HG02763 (cell line): ENCODE data around the gene NEURL1.

Experiments
- ATAC-seq: cut with Tn5 transposase; IDR thresholded peaks from one replicate; pipeline ENCODE4 v1.9.1; 2021; ENCODE audit warnings: mild to moderate bottlenecking, moderate library complexity; ENCODE audit not compliant: unreplicated experiment

NEURL1 gene

DNA sequence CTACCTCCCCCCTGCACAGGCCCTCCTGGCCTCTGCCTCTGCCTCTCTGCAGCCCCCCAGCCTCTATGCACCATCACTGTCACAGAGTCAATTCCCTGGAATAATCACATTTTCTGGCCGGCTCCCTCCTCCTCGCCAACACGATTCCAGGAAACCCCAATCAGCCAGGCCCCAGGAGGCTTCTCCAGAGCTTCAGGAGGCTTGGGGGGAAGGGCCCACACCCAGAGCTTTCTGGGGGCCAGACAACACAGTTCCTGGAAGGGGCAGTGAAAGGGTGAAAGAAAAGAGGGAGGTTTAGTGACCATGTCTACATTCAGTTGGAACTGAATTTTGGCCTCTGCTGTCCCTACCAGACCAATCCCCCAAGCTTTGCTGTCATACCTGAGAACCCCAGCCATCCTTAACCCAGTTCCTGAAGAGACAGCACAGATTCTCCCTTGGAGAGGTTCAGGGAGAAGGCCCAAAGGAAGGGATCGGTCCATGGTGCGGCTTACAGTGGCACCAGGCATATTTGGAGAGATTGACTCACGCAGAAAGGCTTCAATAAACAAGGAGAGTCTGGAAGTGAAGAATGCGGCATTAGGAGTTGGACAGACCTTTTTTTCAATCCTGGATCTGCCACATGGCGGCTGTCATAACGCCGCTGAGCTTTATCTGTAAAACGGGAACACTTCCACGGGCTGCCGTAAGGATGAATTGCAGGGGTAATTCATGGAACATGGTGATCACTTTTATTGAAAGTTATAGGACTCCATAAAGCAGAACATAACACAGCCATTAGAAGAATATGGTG is 89.0 kb downstream of the NEURL1 start:
- no peak for ATAC-seq

DNA sequence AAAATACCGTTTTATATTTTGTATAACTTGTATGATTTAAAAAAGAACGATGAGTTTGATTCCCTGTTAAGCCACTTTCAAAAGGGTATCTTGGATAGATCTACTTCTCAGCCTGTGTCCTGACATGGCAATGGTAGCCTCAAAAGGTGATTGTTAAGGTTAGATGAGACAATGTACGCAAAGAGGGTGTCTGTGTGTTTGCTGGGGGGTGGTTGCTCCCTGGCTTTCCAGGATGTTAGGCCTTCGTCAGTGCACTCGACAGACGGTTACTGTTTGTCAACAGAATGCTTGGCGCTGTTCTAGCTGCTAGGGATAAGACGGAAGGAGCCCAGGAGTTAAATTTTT is 90.3 kb downstream of the NEURL1 start:
- no peak for ATAC-seq

DNA sequence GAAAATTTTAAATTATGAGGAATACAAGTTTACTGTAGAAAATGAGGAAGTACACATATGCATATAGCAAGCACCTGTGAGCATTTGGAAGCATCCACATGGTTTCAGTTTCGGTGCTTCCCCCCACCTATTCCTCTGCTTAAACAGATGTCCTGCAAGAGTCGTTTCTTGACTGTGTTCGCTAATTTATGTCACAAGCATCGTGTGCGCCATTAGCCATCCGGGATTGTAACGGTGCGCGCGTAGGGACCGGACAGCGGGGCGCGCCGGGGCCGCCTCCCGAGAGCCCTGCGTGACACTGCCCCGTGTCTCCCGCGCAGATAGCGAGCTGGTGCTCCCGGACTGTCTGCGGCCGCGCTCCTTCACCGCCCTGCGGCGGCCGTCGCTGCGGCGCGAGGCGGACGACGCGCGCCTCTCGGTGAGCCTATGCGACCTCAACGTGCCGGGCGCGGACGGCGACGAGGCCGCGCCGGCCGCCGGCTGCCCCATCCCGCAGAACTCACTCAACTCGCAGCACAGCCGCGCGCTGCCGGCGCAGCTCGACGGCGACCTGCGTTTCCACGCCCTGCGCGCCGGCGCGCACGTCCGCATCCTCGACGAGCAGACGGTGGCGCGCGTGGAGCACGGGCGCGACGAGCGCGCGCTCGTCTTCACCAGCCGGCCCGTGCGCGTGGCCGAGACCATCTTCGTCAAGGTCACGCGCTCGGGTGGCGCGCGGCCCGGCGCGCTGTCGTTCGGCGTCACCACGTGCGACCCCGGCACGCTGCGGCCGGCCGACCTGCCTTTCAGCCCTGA is 90.9 kb downstream of the NEURL1 start:
- no peak for ATAC-seq

DNA sequence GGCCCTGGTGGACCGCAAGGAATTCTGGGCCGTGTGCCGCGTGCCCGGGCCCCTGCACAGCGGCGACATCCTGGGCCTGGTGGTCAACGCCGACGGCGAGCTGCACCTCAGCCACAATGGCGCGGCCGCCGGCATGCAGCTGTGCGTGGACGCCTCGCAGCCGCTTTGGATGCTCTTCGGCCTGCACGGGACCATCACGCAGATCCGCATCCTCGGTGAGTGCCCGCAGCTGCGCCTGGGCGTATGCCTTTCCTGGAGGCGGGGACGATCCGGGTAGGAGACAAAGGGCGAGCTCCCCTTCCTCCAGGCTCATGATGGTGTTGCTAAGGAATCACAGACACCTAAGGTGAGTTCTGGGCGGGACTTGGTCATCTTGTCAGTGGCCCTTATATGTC is 91.5 kb downstream of the NEURL1 start:
- no peak for ATAC-seq

- no peak for ATAC-seq
Measured at GRCh38 chr10:103587073-103587472, 93.6 kb downstream of the NEURL1 start.

DNA sequence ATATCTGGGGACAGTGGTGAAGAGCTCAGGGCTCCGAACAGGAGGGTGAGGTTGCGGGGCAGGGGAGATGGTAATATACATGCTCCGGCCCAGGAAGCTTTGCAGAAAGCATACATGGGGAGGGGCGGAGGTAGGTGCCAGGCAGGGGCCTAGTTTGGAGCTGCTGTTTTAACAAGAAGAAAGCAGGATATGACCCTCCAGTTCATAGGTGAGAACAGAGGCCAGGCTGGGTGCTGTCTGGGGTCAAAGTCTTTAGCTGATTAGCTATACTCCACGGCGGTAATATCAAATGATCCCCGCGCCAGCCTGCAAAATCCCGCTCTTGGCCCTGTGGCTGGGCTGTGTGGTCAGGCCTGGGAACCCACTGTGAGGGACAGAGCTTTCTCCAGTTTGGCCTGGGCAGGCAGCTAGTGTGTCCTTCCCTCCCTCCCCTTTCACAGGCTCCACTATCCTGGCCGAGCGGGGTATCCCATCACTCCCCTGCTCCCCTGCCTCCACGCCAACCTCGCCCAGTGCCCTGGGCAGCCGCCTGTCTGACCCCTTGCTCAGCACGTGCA is 95.6 kb downstream of the NEURL1 start:
- no peak for ATAC-seq

GRCh38 chr10:103590060-103590459 is 96.6 kb downstream of the NEURL1 start:
- ATAC-seq, result no peak

- no peak for ATAC-seq
Measured at GRCh38 chr10:103590744-103591291, 97.3 kb downstream of the NEURL1 start.

GRCh38 chr10:103592186-103593021 is 98.9 kb downstream of the NEURL1 start:
- no peak for ATAC-seq

DNA sequence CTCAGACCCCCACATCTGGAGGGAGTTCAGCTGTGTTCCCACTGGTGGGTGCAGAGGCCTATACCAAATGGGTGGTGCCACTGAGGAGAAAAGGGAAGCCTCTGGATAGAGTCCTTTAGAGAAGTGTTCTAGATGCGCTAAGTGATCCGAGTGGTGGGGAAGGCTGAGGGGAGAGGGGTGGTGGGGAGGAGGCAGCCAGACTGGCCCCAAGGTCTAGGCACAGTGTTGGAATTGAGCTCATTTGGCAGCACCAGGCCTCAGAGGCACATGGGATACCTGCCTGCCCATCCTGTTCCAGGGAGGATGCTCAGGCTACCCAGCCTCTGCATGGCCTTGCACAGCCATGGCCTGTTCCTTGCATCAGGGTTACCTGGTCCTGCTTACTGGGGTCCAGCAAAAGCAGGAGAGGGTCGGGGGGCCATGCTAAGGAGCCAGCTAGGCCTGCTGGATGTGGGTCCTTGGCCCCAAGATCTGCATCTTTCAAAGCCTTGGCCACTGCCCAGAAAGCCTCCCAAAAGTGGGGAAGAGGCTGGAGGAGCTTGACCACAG is 99.6 kb downstream of the NEURL1 start:
- ATAC-seq, result no peak

DNA sequence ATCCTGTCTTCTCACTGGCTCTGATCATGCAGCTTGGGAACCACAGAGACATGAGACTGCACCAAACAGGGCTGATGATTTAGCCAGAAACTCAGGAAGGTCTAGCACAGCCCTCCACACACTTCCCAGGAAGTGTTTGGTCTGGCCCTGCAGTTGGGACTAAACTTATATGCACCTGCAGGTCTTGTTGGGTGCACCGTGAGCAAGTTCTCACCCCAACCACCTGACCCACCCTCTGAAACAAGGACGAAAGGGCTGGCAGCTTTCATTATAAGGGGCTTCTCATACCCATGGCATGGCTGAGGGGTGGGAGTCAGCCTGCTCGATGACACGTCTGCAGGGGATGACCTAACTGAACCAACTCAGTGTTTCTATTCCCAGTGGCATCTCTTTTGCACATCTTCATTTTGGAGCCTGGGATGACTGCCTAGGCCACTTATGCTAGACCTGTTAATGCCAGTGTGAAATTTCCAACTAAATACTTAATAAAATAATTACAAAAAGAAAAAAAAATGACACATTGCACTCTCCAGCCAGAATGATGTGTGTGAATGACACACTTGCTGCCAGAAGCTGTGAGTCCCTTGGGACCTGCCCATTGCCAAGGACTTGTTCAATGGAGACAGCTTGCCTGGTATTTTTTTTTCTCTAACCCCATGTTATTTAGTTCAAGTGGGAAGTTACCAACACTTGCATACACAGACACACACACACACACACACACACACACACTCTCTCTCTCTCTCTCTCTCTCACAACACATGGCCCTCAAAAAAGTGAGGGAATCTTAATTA is 102.6 kb downstream of the NEURL1 start:
- no peak for ATAC-seq

- no peak for ATAC-seq
Measured at GRCh38 chr10:103597003-103597402, 103.5 kb downstream of the NEURL1 start.

- ATAC-seq, result no peak
Measured at GRCh38 chr10:103598654-103599115, 105.2 kb downstream of the NEURL1 start.

DNA sequence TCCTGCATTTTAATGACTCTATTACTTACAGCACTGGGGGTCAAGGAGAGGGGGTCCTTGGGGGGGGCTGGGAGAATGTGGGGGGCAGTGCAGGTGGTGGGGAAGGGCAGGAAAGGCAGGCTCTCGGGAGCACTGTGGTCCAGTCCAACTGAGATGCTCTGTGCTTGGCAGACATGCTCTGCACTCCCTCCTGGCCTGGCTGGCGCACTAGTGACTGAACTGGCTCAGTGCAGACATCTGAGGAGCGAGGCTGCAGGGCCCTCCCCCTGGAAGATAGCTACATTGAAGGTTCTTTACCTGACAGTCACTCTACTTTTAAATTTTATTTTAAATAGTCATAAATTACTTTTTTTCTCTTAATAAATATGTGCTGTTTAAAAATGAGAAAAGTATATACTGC is 105.7 kb downstream of the NEURL1 start:
- ATAC-seq, result no peak

- no peak for ATAC-seq
Measured at GRCh38 chr10:103599907-103600306, 106.4 kb downstream of the NEURL1 start.

DNA sequence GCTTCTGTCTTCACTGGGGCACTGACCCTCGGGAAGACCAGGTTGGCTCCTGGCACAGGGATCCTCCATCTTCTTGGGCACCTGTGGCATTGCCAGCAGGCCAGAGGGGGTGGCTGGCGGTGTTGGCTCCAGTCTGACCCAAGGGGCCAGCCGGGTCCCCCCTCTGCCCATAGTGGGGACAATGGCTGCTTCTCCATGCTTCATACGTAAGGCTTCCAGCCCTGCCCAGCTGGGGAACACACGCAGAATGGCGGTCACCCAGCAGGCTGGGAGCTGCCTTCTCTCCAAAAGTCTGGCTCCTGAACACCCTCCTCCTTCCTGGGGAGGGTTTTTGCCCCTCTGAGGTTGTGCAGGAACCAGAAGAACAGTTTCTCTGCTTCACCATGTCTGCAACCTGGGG is 106.8 kb downstream of the NEURL1 start:
- no peak for ATAC-seq

DNA sequence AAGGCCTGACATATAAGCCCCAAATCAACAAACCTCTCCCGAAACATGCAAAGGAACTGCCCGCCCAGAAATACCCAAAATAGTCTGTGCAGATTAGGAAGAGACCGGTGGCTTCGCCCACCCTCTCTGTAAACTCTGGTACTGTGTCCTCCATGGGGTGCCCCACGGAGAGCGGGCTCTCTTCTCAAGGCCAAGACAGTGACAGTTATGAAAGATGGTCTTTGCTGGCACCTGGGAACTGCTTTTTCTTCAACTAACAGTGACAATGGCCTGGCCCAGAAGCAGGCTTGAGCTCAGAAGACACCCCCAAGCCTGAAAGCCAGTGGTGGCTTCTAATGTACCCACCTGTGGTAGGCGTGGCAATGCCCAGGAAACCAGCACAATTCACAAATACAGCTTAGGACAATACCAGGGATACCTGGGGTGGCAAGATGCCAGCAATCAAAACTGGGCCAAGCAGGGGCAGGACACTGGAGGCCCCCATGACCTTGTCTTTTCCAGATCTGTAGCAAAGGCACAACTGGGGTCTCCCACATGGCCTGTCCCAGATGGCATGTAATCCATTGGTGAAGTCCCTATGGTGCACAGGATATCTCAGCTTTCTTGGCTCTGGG is 107.6 kb downstream of the NEURL1 start:
- no peak for ATAC-seq

DNA sequence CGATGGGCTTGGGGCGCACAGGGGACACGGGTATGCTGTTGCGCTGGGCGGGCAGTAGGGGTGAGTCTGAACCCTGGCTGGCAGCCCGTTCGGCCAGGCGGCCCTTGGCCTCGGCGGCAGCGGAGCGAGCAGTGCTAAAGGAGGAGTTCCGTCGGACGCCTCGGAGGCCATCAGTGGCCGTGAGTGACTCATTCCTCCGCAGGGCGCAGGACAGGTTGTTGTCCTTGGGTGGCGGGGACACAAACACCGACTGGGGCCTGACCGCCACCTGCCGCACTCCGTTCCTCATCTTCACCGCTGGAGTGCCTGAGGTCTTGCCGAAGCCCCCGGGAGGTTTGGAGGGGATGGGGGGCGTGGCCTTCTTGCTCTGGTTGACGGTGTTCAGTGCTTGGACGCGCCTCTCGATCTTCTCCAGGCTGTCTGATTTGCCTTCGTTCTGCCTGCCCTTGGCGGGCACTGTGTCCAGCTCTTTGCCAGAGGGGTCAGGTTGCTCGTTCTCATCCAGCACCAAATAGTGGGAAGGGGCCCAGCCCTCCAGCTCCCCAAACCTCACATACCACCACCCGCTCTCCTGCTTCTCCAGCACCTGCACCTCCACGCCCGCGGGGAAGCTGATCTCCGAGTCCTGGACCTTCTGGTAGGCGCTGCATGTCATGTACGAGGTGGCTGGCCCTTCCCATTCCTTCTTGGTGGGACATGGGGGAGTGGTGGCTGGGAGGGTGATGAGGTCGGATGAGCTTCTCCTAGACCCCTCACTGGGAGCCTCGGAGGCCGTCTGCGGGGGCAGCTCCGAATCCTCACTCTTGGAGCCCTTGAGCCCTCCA is 108.7 kb downstream of the NEURL1 start:
- ATAC-seq, result no peak

DNA sequence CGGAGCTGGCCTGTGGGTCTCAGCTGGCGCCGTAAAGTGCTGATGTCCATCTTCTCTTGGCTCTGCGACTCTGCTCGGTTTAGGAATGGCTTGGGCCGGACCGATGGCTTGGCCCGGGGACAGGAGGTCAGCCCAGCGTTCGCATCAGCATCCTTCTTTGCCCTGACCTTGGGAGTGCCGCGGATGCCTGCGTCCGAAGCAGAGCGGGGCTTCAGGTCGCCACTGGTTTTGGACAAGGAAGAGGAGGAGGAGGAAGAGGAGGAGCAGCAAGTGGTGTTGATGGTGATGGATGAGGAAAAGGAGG is 109.3 kb downstream of the NEURL1 start:
- no peak for ATAC-seq
